GM21528 (cell line): ENCODE data around the gene RFWD3.

Source experiments
- ATAC-seq: cut with Tn5 transposase; IDR thresholded peaks from one replicate; pipeline ENCODE4 v1.9.1; 2021; ENCODE audit warnings: mild to moderate bottlenecking, moderate library complexity; ENCODE audit not compliant: unreplicated experiment, low FRiP score

Gene RFWD3

GRCh38 chr16:74625500-74626350, 41.0 kb downstream of the RFWD3 start:
- ATAC-seq: no peak

- no peak for ATAC-seq
Observed at GRCh38 chr16:74623839-74624235, 42.8 kb downstream of the RFWD3 start.

GRCh38 chr16:74623214-74623838, 43.4 kb downstream of the RFWD3 start:
- no peak for ATAC-seq

GRCh38 chr16:74622005-74622404, 44.7 kb downstream of the RFWD3 start:
- no peak for ATAC-seq

GRCh38 chr16:74617206-74617788, 49.4 kb downstream of the RFWD3 start:
- no peak for ATAC-seq

GRCh38 chr16:74611721-74612120, 55.0 kb downstream of the RFWD3 start:
- no peak for ATAC-seq

GRCh38 chr16:74608944-74609343, 57.7 kb downstream of the RFWD3 start:
- ATAC-seq: no peak

- ATAC-seq: no peak
Observed at GRCh38 chr16:74608381-74608780, 58.3 kb downstream of the RFWD3 start.

GRCh38 chr16:74607962-74608356, 58.7 kb downstream of the RFWD3 start:
- no peak for ATAC-seq

GRCh38 chr16:74607310-74607961, 59.2 kb downstream of the RFWD3 start:
- peak; percentile 38 for ATAC-seq

- peak; percentile 94 for ATAC-seq
Observed at GRCh38 chr16:74606521-74607309, 60.0 kb downstream of the RFWD3 start, which contains the start of gene GLG1. TSS of gene GLG1 (minus strand) at chr16:74607114. CDS start at chr16:74607094, 20 bp downstream.

GRCh38 chr16:74605746-74606520, 60.7 kb downstream of the RFWD3 start:
- peak; percentile 12 for ATAC-seq

GRCh38 chr16:74605332-74605731, 61.3 kb downstream of the RFWD3 start:
- ATAC-seq: no peak

GRCh38 chr16:74603848-74604247, 62.8 kb downstream of the RFWD3 start:
- no peak for ATAC-seq

GRCh38 chr16:74601126-74601871, 65.4 kb downstream of the RFWD3 start:
- peak; percentile 72 for ATAC-seq

- ATAC-seq: no peak
Observed at GRCh38 chr16:74596586-74596985, 70.1 kb downstream of the RFWD3 start.

GRCh38 chr16:74592847-74593246, 73.8 kb downstream of the RFWD3 start:
- no peak for ATAC-seq

GRCh38 chr16:74591876-74592650, 74.6 kb downstream of the RFWD3 start:
- ATAC-seq: no peak
